Mucosa of descending colon (tissue), 3 donors: Measurements from ENCODE around the gene CADPS. TPM values are rescaled to one million over a fixed set of nuclear protein-coding genes. Genes with fewer than 3 reads are reported as not detected.

Source experiments
- ATAC-seq: fragments of 200-7000 bp; cut with Tn5 transposase; one replicate; pipeline ENCODE4 v1.9.1; 2020; ENCODE audit warnings: mild to moderate bottlenecking, moderate library complexity
- DNase-seq, 3 donors: peaks; one replicate each; pipeline ENCODE4 v3.0.0-alpha.2; 2020
- H3K36me3 ChIP-seq: fragments of 200-600 bp; one replicate; pipeline ENCODE4 v1.8.0; 2021; ENCODE audit warnings: low read depth, mild to moderate bottlenecking
- H3K4me1 ChIP-seq: fragments of 200-600 bp; one replicate; pipeline ENCODE4 v1.8.0; 2021; ENCODE audit warnings: low read depth, mild to moderate bottlenecking
- H3K4me3 ChIP-seq: fragments of 200-600 bp; one replicate; pipeline ENCODE4 v1.8.0; 2021; ENCODE audit warnings: mild to moderate bottlenecking
- H3K9me3 ChIP-seq: fragments of 200-600 bp; one replicate; pipeline ENCODE4 v1.8.0; 2021; ENCODE audit warnings: mild to moderate bottlenecking
- intact Hi-C, 2 donors: fragments of 100-400 bp; cut with DNase I in 1 of 2; cut with micrococcal nuclease in 1 of 2; formaldehyde crosslinking; loops; one replicate each; pipeline versions ENCODE4 v1.11.0 to v1.11.1; 2022; cut with DNase I, micrococcal nuclease
- total RNA-seq, 3 donors: library from RNA; stranded (reverse); fragmentation: NEBNext Ultra II Directional in 2 of 3; extraction: Animal tissue kit (Norgen Biotek cat#: 25700) in 2 of 3; gene quantifications; one replicate each; pipeline versions ENCODE4 v1.2.1 to v1.2.4, GENCODE V29; 2021 to 2023
- TF ChIP-seq, protein P1 (sequence below): fragments of 200-600 bp; IDR thresholded peaks from one replicate; pipeline ENCODE4 v1.8.0; 2022; ENCODE audit warnings: antibody characterized with exemption, mild to moderate bottlenecking
- donor health status: DM: no; HTN: no; CAD: no; lungs with moderate emphysema.
- donor health status: DM: no; HTN: no; CAD: no.
- donor health status: DM: no; HTN: yes; CAD: no.

CADPS gene
- total RNA-seq, 3 donors from 2014 or later = 3.7 to 6.2 (median 6.1) TPM

DNA sequence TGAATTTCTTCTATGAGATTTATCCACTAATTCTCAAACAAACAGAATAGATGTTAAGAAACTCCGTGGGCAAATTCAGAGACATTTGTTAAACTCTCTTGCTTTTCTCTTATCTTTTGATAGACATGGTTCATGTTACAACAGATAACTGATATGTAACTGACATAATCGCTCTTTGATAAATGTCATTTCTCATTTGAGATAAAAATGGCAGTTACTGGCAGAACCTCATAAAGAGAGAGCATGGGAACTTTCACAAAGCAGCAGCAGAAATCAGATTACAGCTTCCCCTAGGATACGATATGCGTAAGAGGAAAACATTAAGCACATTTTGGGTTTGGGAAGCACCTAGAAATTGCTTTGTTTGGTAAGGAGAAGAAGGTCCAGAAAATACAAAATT lies 126.1 kb downstream of the CADPS start:
- H3K9me3 ChIP-seq = no peaks in the 10 kb centered on the region
- no peaks in the 10 kb centered on the region for H3K4me1 ChIP-seq
- ATAC-seq = no peak
- H3K36me3 ChIP-seq = no peaks in the 10 kb centered on the region
- H3K4me3 ChIP-seq = no peak overlapping the region
- TF ChIP-seq, protein P1, sequence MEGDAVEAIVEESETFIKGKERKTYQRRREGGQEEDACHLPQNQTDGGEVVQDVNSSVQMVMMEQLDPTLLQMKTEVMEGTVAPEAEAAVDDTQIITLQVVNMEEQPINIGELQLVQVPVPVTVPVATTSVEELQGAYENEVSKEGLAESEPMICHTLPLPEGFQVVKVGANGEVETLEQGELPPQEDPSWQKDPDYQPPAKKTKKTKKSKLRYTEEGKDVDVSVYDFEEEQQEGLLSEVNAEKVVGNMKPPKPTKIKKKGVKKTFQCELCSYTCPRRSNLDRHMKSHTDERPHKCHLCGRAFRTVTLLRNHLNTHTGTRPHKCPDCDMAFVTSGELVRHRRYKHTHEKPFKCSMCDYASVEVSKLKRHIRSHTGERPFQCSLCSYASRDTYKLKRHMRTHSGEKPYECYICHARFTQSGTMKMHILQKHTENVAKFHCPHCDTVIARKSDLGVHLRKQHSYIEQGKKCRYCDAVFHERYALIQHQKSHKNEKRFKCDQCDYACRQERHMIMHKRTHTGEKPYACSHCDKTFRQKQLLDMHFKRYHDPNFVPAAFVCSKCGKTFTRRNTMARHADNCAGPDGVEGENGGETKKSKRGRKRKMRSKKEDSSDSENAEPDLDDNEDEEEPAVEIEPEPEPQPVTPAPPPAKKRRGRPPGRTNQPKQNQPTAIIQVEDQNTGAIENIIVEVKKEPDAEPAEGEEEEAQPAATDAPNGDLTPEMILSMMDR = no peak
- intact Hi-C loops = no loop called here
- DNase-seq = no peak

DNA sequence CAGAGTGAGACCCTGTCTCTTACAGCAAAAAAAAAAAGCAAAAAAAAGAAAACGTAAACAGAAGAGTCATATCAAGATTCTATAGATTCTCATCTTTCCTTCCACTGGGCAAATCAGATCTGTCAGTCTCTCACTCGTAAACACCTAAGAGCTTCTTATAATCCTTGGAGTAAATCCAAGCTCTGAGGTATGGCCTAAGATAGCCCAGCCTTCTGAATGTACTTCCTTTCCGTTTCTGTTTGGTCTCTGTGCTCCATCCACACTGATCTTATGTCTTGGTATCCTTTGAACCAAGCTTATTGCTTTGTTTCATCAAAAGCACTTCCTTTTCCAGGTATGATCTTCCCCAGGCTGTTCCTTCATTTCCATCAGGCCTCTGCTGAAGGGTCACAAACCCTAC lies 137.8 kb downstream of the CADPS start:
- TF ChIP-seq, protein P1 = no peak
- Histone ChIP-seq H3K36me3 (no peaks in the 10 kb centered on the region), H3K4me3 (no peak overlapping the region), H3K4me1 (peaks cover 2% of the 10 kb centered on the region), H3K9me3 (no peaks in the 10 kb centered on the region)
- peak in 1 of 3 donors; percentile 4 for DNase-seq
- ATAC-seq = peak; percentile 71
- intact Hi-C loops = no loop called here

DNA sequence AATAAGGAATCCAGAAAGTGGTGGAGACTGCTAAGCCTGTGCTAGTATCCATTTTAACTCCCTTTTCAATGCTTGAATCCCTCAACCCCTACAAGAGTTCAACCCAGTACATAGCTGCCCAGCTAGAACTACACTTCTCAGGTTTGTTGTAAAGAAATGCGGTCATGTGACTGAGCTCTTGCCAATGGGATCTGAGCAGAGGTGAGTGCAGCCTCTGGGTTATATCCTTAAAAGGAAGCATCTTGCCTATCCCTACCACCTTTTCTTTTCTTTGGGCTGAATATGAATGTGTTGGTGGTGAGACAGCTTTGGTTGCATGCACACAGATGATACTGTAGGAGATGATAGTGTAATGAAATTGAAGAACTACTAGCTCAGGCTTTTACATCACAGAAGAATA lies 139.7 kb downstream of the CADPS start:
- TF ChIP-seq, protein P1 = no peak
- ATAC-seq (no peak), DNase-seq (no peak)
- H3K4me1 ChIP-seq = peaks cover 2% of the 10 kb centered on the region
- intact Hi-C loops = no loop called here
- no peak overlapping the region for H3K4me3 ChIP-seq
- no peaks in the 10 kb centered on the region for H3K9me3 ChIP-seq
- H3K36me3 ChIP-seq = no peaks in the 10 kb centered on the region

DNA sequence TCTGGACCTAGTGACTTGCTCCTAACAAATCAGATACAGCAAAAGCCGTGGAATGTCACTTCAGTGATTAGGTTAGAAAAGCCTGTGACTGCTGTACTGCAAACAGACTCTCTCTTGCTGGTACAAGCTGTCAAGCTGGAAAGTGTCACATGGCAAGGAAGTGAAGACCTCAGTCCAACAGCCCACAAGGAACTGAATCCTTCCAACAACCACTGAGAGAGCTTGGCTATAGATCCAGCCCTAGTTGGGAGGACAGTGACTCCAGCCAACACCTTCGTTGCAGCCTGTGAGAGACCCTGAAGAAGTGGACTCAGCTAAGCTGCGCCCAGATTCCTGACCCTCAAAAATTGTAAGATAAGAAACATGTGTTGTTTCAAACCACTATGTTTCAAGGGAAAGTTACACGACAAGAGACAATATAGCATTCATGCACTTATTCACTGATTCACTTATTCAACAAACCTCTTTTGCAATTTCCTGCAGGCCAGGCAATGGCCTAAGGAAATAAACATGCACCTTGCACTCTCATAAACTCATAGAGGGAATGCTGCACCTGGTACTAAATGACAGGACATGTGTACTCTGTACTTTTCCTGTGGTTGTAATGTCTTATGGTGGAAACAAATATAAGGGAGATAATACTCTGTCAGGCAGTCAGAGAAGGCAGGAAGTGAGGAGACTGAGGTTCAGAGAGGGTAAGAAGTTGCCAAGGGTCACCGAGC lies 142.9 kb downstream of the CADPS start:
- H3K4me1 ChIP-seq = peaks cover 2% of the 10 kb centered on the region
- ATAC-seq (peak; percentile 98), DNase-seq (peak in 1 of 3 donors; percentile 44)
- TF ChIP-seq, protein P1 = no peak
- no peak overlapping the region for H3K4me3 ChIP-seq
- H3K36me3 ChIP-seq = no peaks in the 10 kb centered on the region
- no peaks in the 10 kb centered on the region for H3K9me3 ChIP-seq
- intact Hi-C loops = no loop called here

DNA sequence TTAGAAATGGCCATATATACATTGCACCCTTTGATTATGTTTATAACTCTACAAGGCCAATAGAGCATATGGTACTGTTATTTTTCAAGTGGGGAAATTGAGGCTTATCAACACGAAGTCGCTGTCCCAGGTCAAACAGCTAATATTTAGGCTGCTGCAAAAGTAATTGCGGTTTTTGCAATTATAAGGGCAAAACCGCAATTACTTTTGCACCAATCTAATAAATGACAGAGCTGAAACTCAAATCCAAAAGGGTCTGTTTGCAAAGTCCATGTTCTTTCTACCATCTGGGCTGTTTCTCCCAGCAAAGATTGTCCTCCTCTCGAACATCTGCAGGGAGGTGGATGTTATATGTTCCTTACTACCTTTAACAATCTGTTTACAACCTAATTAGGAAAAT lies 147.2 kb downstream of the CADPS start:
- DNase-seq (no peak), ATAC-seq (no peak)
- Histone ChIP-seq H3K9me3 (no peaks in the 10 kb centered on the region), H3K36me3 (no peaks in the 10 kb centered on the region), H3K4me1 (no peaks in the 10 kb centered on the region), H3K4me3 (no peak overlapping the region)
- intact Hi-C loops = no loop called here
- TF ChIP-seq, protein P1 = no peak
